Measurements from ENCODE around the gene POM121L2. TPM values are rescaled to one million over a fixed set of nuclear protein-coding genes. Genes with fewer than 3 reads are reported as not detected.

Gene POM121L2
- total RNA-seq, 1 donor from 2014 or later = not detected

DNA sequence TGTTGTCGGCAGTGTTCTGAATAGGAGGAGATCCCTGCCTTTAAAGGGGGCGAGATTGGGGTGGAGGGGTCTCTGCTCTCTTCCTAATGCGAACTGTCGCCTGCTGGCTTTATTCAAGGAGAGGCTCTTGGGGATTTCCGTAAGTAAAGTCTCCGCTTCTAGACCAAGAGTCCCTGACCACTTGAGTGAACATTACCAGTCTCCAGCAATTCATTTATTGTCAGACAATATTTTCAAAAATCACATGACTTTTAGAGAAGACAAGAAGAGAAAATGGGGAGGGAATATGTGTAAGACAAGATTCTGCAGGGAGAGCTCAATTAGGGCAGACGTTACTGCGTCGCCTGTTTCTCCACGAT, 21.2 kb downstream of the POM121L2 start:
- H3K27me3 ChIP-seq (ENCODE audit: control insufficient read depth, insufficient read depth, low read length) = peaks cover 39% of the 10 kb centered on the region
- no peaks in the 10 kb centered on the region for H3K36me3 ChIP-seq (ENCODE audit: control insufficient read depth, insufficient read depth, low read length)
- no peak for TF ChIP-seq CTCF (IDR thresholded peaks at IDR 0.05; ENCODE audit: insufficient read depth, low read length, poor library complexity, severe bottlenecking)
- no peak for DNase-seq (ENCODE audit: low read depth)
- peak overlapping the region; percentile 6 for H3K4me3 ChIP-seq (ENCODE audit: low read depth, low read length)

- H3K27me3 ChIP-seq (ENCODE audit: control insufficient read depth, insufficient read depth, low read length) = peaks cover 35% of the 10 kb centered on the region
- H3K36me3 ChIP-seq (ENCODE audit: control insufficient read depth, insufficient read depth, low read length) = no peaks in the 10 kb centered on the region
- DNase-seq (ENCODE audit: low read depth) = no peak
- peak overlapping the region; percentile 6 for H3K4me3 ChIP-seq (ENCODE audit: low read depth, low read length)
- no peak for TF ChIP-seq CTCF (IDR thresholded peaks at IDR 0.05; ENCODE audit: insufficient read depth, low read length, poor library complexity, severe bottlenecking)
Observed at GRCh38 chr6:27290065-27290849, 21.8 kb downstream of the POM121L2 start.

DNA sequence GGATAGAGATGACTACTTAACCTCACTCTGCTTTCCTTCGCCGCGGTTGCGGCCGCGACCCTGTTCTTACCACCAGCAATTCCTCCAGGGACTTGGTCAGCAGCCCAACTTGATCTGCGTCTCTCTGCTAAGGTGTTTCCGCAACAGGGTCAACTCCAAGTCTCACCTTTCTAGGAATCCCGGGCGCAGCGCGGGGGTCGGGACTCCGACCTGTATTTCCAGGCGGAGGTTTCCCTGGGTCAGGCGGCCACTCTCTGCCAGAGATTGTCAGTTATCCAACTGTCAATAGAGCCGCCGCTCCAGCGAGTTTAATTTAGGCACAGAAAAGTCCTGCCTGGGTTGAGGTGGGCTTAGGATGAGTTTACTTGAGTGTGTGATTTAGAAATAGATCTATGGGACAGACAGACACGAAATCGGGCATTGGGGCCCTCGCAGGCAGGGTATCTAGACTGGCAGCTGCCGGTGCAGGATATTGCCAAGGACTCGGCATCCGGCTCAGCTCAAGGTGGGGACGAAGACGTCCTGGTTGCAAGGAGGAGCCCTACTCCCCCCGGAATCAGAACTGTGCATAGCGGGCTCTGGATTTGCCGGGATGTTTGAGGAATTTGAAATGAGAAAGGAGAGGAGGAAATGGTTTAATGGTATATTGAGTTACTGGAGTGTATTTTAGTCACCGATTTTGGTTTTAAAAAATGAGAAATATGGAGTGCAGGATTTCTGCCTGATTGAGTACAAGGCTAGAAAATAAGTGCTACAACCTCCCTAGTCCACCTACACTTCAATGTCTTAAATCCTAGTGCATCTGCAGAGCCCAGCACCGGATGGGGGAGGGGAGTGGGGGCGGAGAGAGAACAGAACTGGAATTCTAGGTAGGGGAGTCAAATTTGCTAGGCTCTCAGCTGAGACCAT, 23.7 kb downstream of the POM121L2 start:
- H3K4me3 ChIP-seq (ENCODE audit: low read depth, low read length) = peak overlapping the region; percentile 17
- no peak for TF ChIP-seq CTCF (IDR thresholded peaks at IDR 0.05; ENCODE audit: insufficient read depth, low read length, poor library complexity, severe bottlenecking)
- no peak for DNase-seq (ENCODE audit: low read depth)
- peaks cover 46% of the 10 kb centered on the region for H3K27me3 ChIP-seq (ENCODE audit: control insufficient read depth, insufficient read depth, low read length)
- H3K36me3 ChIP-seq (ENCODE audit: control insufficient read depth, insufficient read depth, low read length) = no peaks in the 10 kb centered on the region

DNA sequence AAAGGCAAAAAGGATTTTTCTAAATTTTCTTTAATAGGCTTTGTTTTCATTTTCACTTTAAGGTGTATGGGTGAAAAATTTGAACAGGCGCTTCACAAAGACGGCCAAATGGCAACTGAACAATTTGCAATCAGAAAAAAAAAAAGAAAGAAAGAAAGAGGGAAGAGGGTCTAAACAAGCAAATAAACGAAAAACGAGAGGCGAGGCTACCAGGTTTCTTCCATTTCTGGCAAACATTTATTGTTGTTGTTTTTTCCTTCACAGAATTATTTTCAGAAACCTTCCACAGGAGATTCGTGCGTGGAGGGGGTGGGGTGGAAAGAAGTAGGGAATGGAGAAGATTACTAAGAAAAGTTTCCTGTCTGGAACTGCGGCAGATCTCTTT, 24.3 kb downstream of the POM121L2 start:
- Histone ChIP-seq H3K4me3 (ENCODE audit: low read depth, low read length) (no peak overlapping the region), H3K36me3 (ENCODE audit: control insufficient read depth, insufficient read depth, low read length) (no peaks in the 10 kb centered on the region), H3K27me3 (ENCODE audit: control insufficient read depth, insufficient read depth, low read length) (peaks cover 52% of the 10 kb centered on the region)
- no peak for DNase-seq (ENCODE audit: low read depth)
- TF ChIP-seq CTCF (IDR thresholded peaks at IDR 0.05; ENCODE audit: insufficient read depth, low read length, poor library complexity, severe bottlenecking) = no peak

DNA sequence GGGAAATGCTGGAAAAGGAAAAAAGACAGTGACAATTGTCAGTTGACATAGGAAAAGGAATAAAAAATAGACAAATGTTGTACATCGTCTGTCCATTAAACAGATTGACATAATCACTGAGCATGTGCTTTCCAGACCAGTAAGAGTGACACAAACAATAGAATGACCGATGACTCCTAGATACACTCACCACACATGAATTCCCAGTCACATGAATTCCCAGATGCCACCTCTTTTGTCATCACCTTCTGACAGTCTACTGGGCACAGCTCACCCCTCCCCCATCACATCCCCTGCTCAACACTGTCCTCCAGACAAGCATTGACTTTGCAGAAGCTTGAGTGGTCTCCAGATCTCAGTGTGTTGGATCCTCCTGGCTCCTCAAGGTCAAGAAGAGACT, 25.9 kb downstream of the POM121L2 start:
- DNase-seq (ENCODE audit: low read depth) = no peak

More for the DNA sequence above, 25.9 kb downstream of the POM121L2 start:
- Histone ChIP-seq H3K27me3 (ENCODE audit: control insufficient read depth, insufficient read depth, low read length) (peaks cover 51% of the 10 kb centered on the region), H3K4me3 (ENCODE audit: low read depth, low read length) (no peak overlapping the region), H3K36me3 (ENCODE audit: control insufficient read depth, insufficient read depth, low read length) (no peaks in the 10 kb centered on the region)
- TF ChIP-seq CTCF (IDR thresholded peaks at IDR 0.05; ENCODE audit: insufficient read depth, low read length, poor library complexity, severe bottlenecking) = no peak
